Measurements from ENCODE around the gene NCL.

The NCL gene

DNA sequence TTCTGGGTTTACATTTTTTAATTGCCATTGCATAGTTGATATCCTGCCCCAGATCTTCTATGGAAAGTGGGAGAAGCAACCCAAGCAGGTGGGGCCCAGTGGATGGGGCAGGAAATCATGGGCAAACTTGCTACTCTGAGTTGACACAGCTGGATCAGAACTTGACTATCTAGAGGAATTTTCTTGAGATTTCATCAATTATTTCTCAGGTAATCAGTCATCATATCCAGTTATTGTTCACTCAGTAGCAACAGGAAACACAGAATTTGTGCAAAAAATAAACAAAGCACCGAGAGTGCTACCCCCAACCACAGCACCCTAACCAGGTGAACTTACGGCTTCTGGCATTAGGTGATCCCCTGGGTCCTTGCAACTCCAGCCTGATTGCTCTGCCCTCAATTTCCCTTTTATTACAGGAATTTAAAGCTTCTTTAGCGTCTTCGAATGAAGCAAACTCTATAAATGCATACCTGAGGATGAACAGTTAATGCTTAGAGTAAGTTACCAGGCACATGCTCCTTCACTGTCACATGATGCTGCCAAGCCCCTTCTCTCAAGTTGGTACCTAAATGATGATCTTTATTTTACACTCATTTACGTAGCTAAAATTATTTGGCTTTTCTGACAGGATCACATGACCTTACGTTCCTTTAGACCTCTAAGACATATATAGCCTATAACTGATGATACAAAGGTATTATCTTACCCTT lies 7.8 kb downstream of the NCL start:
- ChIA-PET CTCF (interaction anchor here (0.8 to 7.0 kb wide), 5 partner anchors 9 to 353 kb away, joined by 3 to 49 read pairs (median 4); no protein-coding TSS in a partner anchor), POLR2A (no interaction called here)
- no peak for DNase-seq
- Histone ChIP-seq H3K36me3 (ENCODE audit: control insufficient read depth in 4 of 4, insufficient read depth in 4 of 4, low read length in 3 of 4) (peaks cover 40 to 94% (median 72%) of the 10 kb centered on the region in 4 experiments), H3K9me3 (ENCODE audit: control extremely low read depth in 1 of 5, control insufficient read depth in 4 of 5, insufficient read depth in 2 of 5, low read depth in 1 of 5, low read length in 4 of 5) (no peaks in the 10 kb centered on the region), H3K4me3 (ENCODE audit: control insufficient read depth in 1 of 7, extremely low read depth in 1 of 7, insufficient read depth in 4 of 7, low read depth in 2 of 7, low read length in 6 of 7) (no peak overlapping the region), H3K27me3 (replicated peaks in 2 of 5; ENCODE audit: control insufficient read depth in 4 of 5, insufficient read depth in 5 of 5, low read length in 4 of 5) (no peaks in the 10 kb centered on the region), H3K27ac (ENCODE audit: insufficient read depth in 1 of 2, low read depth in 1 of 2, low read length in 2 of 2, poor library complexity in 1 of 2, severe bottlenecking in 2 of 2) (no peak overlapping the region), H3K4me1 (ENCODE audit: control extremely low read depth in 1 of 4, control insufficient read depth in 4 of 4, insufficient read depth in 4 of 4, low read length in 3 of 4) (peaks cover 0 to 8% (median under 1%) of the 10 kb centered on the region in 4 experiments)
- 82% methylated on average over 3 of the region's 6 CpGs for WGBS (ENCODE audit: insufficient coverage)

DNA sequence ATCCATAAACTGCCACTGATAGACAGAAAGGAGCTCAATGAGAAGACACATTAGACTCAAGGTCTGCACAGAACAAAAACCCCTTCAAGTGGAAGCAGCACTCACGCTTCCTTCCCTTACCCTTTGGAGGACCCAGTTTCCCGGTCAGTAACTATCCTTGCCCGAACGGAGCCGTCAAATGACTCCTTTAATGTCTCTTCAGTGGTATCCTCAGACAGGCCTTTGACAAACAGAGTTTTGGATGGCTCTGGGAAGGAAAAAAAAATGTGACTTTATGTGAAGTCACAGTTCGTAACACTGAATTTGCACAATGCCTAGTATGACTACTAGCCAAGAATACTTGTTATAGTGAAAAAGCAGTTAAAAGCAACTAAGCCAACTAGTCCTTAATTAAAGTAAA lies 8.4 kb downstream of the NCL start:
- H3K9me3 ChIP-seq (ENCODE audit: control extremely low read depth in 1 of 5, control insufficient read depth in 4 of 5, insufficient read depth in 2 of 5, low read depth in 1 of 5, low read length in 4 of 5): no peaks in the 10 kb centered on the region
- H3K36me3 ChIP-seq (ENCODE audit: control insufficient read depth in 4 of 4, insufficient read depth in 4 of 4, low read length in 3 of 4): peaks cover 40 to 91% (median 67%) of the 10 kb centered on the region in 4 experiments
- H3K27ac ChIP-seq (ENCODE audit: insufficient read depth in 1 of 2, low read depth in 1 of 2, low read length in 2 of 2, poor library complexity in 1 of 2, severe bottlenecking in 2 of 2): no peak overlapping the region
- peaks cover 0 to 6% (median 0%) of the 10 kb centered on the region in 4 experiments for H3K4me1 ChIP-seq (ENCODE audit: control extremely low read depth in 1 of 4, control insufficient read depth in 4 of 4, insufficient read depth in 4 of 4, low read length in 3 of 4)
- H3K4me3 ChIP-seq (ENCODE audit: control insufficient read depth in 1 of 7, extremely low read depth in 1 of 7, insufficient read depth in 4 of 7, low read depth in 2 of 7, low read length in 6 of 7): no peak overlapping the region
- ChIA-PET CTCF (interaction anchor here (1.4 to 7.0 kb wide), 2 partner anchors 13 to 353 kb away, joined by 3 to 49 read pairs; no protein-coding TSS in a partner anchor), POLR2A (interaction anchor here (4.4 kb wide), 1 partner anchor 8 kb away, joined by 38 read pairs; the partner anchor contains the start of gene NCL)
- no peak for DNase-seq
- no peaks in the 10 kb centered on the region for H3K27me3 ChIP-seq (replicated peaks in 2 of 5; ENCODE audit: control insufficient read depth in 4 of 5, insufficient read depth in 5 of 5, low read length in 4 of 5)
- 100% methylated on average over 5 of the region's 6 CpGs for WGBS (ENCODE audit: insufficient coverage)

DNA sequence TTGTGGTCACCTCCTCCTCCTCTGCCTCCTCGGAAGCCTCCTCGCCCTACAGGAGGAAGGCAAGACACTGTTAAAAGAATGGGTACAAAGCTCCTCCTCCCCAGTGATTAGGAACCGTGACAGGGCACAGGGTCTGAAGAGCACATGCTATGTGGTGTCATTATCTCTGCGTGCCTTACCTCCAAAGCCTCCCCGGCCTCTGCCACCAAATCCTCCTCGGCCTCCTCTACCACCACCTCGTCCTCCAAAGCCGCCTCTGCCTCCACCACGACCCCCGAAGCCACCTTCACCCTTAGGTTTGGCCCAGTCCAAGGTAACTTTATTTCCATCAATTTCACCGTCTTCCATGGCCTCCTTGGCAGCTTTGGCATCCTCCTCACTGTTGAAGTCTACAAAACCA lies 9.1 kb downstream of the NCL start:
- peaks cover 0 to 3% (median 0%) of the 10 kb centered on the region in 4 experiments for H3K4me1 ChIP-seq (ENCODE audit: control extremely low read depth in 1 of 4, control insufficient read depth in 4 of 4, insufficient read depth in 4 of 4, low read length in 3 of 4)
- H3K9me3 ChIP-seq (ENCODE audit: control extremely low read depth in 1 of 5, control insufficient read depth in 4 of 5, insufficient read depth in 2 of 5, low read depth in 1 of 5, low read length in 4 of 5): no peaks in the 10 kb centered on the region
- no peak overlapping the region for H3K27ac ChIP-seq (ENCODE audit: insufficient read depth in 1 of 2, low read depth in 1 of 2, low read length in 2 of 2, poor library complexity in 1 of 2, severe bottlenecking in 2 of 2)
- CTCF ChIA-PET: interaction anchor here (1.2 to 7.0 kb wide), 3 partner anchors 12 to 352 kb away, joined by 3 to 49 read pairs (median 3); no protein-coding TSS in a partner anchor
- POLR2A ChIA-PET: interaction anchor here (4.4 kb wide), 1 partner anchor 9 kb away, joined by 38 read pairs; the partner anchor contains the start of gene NCL
- 88% methylated on average over 9 of the region's 11 CpGs for WGBS (ENCODE audit: insufficient coverage)
- no peak overlapping the region for H3K4me3 ChIP-seq (ENCODE audit: control insufficient read depth in 1 of 7, extremely low read depth in 1 of 7, insufficient read depth in 4 of 7, low read depth in 2 of 7, low read length in 6 of 7)
- no peaks in the 10 kb centered on the region for H3K27me3 ChIP-seq (replicated peaks in 2 of 5; ENCODE audit: control insufficient read depth in 4 of 5, insufficient read depth in 5 of 5, low read length in 4 of 5)
- peak in 1 of 3 donors; percentile 19 for DNase-seq
- peaks cover 34 to 85% (median 61%) of the 10 kb centered on the region in 4 experiments for H3K36me3 ChIP-seq (ENCODE audit: control insufficient read depth in 4 of 4, insufficient read depth in 4 of 4, low read length in 3 of 4)

DNA sequence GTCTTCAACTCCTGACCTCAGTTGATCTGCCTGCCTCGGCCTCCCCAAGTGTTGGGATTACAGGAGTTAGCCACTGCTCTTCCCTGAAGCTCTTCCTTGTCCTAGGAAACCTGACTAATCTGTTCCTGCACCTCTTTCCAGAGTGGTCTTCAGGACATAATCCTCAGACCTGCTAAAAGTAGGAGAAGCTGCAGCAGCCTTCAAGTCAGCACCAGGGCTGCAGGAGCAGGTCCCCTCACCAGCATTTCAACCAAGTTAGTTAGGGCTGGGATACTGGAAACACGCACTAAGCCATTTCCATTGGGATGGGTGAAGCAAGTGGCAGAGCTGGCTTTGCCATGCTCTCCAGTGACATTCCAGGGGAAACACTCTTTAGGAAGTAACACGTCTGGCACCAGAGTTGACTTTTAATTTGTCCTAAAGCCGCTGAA lies 9.9 kb downstream of the NCL start:
- peaks cover 0 to 2% (median 0%) of the 10 kb centered on the region in 4 experiments for H3K4me1 ChIP-seq (ENCODE audit: control extremely low read depth in 1 of 4, control insufficient read depth in 4 of 4, insufficient read depth in 4 of 4, low read length in 3 of 4)
- H3K27ac ChIP-seq (ENCODE audit: insufficient read depth in 1 of 2, low read depth in 1 of 2, low read length in 2 of 2, poor library complexity in 1 of 2, severe bottlenecking in 2 of 2): no peak overlapping the region
- 100% methylated on average over 2 of the region's 4 CpGs for WGBS (ENCODE audit: insufficient coverage)
- H3K9me3 ChIP-seq (ENCODE audit: control extremely low read depth in 1 of 5, control insufficient read depth in 4 of 5, insufficient read depth in 2 of 5, low read depth in 1 of 5, low read length in 4 of 5): no peaks in the 10 kb centered on the region
- H3K36me3 ChIP-seq (ENCODE audit: control insufficient read depth in 4 of 4, insufficient read depth in 4 of 4, low read length in 3 of 4): peaks cover 30 to 76% (median 54%) of the 10 kb centered on the region in 4 experiments
- H3K4me3 ChIP-seq (ENCODE audit: control insufficient read depth in 1 of 7, extremely low read depth in 1 of 7, insufficient read depth in 4 of 7, low read depth in 2 of 7, low read length in 6 of 7): no peak overlapping the region
- DNase-seq: no peak
- H3K27me3 ChIP-seq (replicated peaks in 2 of 5; ENCODE audit: control insufficient read depth in 4 of 5, insufficient read depth in 5 of 5, low read length in 4 of 5): no peaks in the 10 kb centered on the region
- CTCF ChIA-PET: interaction anchor here (0.8 to 7.0 kb wide), 5 partner anchors 9 to 351 kb away, joined by 3 to 49 read pairs (median 4); partner anchors contain the start of gene NCL
- POLR2A ChIA-PET: interaction anchor here (0.5 to 4.4 kb wide), 4 partner anchors 10 to 351 kb away, joined by 3 to 38 read pairs (median 8); partner anchors contain the start of gene NCL

DNA sequence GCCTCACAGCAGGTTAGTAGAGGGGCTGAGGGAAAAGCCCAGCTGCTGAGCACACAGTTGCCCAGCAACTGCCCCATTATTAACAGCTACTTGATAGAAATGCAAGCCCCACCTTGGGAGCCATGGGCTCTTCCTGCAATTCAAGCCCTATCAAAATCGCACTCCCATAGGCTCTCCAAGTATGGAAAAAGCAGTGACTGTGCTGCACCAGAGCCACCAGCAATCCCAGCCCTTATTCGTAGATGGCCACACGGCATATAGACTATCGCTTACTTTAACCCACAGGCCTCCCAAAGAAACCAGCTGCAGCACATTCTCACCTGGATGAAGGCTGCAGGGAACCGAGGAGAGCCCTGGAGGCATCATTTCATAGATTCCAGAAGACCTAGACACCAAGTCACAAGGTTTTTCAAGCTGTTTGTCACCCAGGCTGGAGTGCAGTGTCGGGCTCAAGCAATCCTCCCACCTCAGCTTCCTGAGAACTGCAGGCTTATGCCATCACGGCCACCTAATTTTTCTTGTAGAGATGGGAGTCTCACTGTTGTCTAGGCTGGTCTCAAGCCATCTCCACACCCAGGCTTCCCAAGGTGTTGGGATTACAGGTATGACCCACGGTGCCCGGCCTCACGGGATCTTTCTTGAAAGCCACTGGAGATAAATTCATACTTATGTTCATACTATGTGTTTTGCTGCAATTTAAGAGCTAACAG lies 11.3 kb downstream of the NCL start:
- H3K36me3 ChIP-seq (ENCODE audit: control insufficient read depth in 4 of 4, insufficient read depth in 4 of 4, low read length in 3 of 4): peaks cover 17 to 62% (median 41%) of the 10 kb centered on the region in 4 experiments
- ChIA-PET POLR2A (interaction anchor here (1.2 to 4.4 kb wide), 3 partner anchors 11 to 349 kb away, joined by 5 to 38 read pairs (median 12); partner anchors contain the start of gene NCL), CTCF (interaction anchor here (0.5 to 7.0 kb wide), 14 partner anchors 8 to 571 kb away, joined by 3 to 49 read pairs (median 4); partner anchors contain the start of gene NCL)
- no peak overlapping the region for H3K27ac ChIP-seq (ENCODE audit: insufficient read depth in 1 of 2, low read depth in 1 of 2, low read length in 2 of 2, poor library complexity in 1 of 2, severe bottlenecking in 2 of 2)
- peak in 2 of 3 donors; percentile 20 to 24 for DNase-seq
- WGBS (ENCODE audit: insufficient coverage): 92% methylated on average over 7 of the region's 10 CpGs
- H3K4me3 ChIP-seq (ENCODE audit: control insufficient read depth in 1 of 7, extremely low read depth in 1 of 7, insufficient read depth in 4 of 7, low read depth in 2 of 7, low read length in 6 of 7): no peak overlapping the region
- H3K4me1 ChIP-seq (ENCODE audit: control extremely low read depth in 1 of 4, control insufficient read depth in 4 of 4, insufficient read depth in 4 of 4, low read length in 3 of 4): peaks cover 0 to 2% (median 0%) of the 10 kb centered on the region in 4 experiments
- H3K9me3 ChIP-seq (ENCODE audit: control extremely low read depth in 1 of 5, control insufficient read depth in 4 of 5, insufficient read depth in 2 of 5, low read depth in 1 of 5, low read length in 4 of 5): no peaks in the 10 kb centered on the region
- H3K27me3 ChIP-seq (replicated peaks in 2 of 5; ENCODE audit: control insufficient read depth in 4 of 5, insufficient read depth in 5 of 5, low read length in 4 of 5): no peaks in the 10 kb centered on the region

DNA sequence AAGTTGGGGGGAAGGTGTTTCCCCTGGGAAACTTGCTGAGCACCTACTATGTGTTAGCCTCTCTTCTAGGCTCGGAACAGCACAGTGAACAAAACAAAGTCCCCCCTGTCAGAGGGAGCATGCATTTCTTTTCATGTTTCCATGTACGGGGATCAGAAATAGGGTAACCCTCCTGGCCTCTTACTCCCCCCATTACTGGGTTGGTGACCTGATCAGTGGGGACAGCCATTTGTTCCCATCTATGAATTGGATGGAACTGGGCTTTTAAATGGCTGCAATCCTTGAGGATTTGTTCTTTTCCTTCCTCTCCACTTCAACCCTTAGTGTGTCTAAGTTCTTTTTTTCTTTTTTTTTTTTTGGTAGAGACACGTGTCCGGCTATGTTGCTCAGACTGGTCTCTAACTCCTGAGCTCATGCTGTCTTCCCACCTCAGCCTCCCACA lies 13.7 kb downstream of the NCL start:
- POLR2A ChIA-PET: interaction anchor here (1.3 kb wide), 1 partner anchor 11 kb away, joined by 3 read pairs; no protein-coding TSS in a partner anchor
- DNase-seq: no peak
- peaks cover 0 to 2% (median 0%) of the 10 kb centered on the region in 4 experiments for H3K4me1 ChIP-seq (ENCODE audit: control extremely low read depth in 1 of 4, control insufficient read depth in 4 of 4, insufficient read depth in 4 of 4, low read length in 3 of 4)

More for the DNA sequence above, 13.7 kb downstream of the NCL start:
- 94% methylated on average over 2 of the region's 4 CpGs for WGBS (ENCODE audit: insufficient coverage)
- Histone ChIP-seq H3K36me3 (ENCODE audit: control insufficient read depth in 4 of 4, insufficient read depth in 4 of 4, low read length in 3 of 4) (peaks cover 6 to 38% (median 22%) of the 10 kb centered on the region in 4 experiments), H3K9me3 (ENCODE audit: control extremely low read depth in 1 of 5, control insufficient read depth in 4 of 5, insufficient read depth in 2 of 5, low read depth in 1 of 5, low read length in 4 of 5) (no peaks in the 10 kb centered on the region), H3K4me3 (ENCODE audit: control insufficient read depth in 1 of 7, extremely low read depth in 1 of 7, insufficient read depth in 4 of 7, low read depth in 2 of 7, low read length in 6 of 7) (no peak overlapping the region), H3K27ac (ENCODE audit: insufficient read depth in 1 of 2, low read depth in 1 of 2, low read length in 2 of 2, poor library complexity in 1 of 2, severe bottlenecking in 2 of 2) (no peak overlapping the region), H3K27me3 (replicated peaks in 2 of 5; ENCODE audit: control insufficient read depth in 4 of 5, insufficient read depth in 5 of 5, low read length in 4 of 5) (no peaks in the 10 kb centered on the region)
- CTCF ChIA-PET: interaction anchor here (0.7 to 7.0 kb wide), 5 partner anchors 9 to 348 kb away, joined by 3 to 49 read pairs (median 8); no protein-coding TSS in a partner anchor
